MV-4-11 (cell line): ENCODE results near the gene RNF182.
"Not testable (repeated sequence)": the region's sequence is repeated elsewhere in the genome, so short reads cannot be mapped to it uniquely, and the experiment has no call there.

Experiments
- DNase-seq: peaks from one replicate; lab custom pipeline; 2025; lab: John Stamatoyannopoulos, UW

RNF182 gene

DNA sequence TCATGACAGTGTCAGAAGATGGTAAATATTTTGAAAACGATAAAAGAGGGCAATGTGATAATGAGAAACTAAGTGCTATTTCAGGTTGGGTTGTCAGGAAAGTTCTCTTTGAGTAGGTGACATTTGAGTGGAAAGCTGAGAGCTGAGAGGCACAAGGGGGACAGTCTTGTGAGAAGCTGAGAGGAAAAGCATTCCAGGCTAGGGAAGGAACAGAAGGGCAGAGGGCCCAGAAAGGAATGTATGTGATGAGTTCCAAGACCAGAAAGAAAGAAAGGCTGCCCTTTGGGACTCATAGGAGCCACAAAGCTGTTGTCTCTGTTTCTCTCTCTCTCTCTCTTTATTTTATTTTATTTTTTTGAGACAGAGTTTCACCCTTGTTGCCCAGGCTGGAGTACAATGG lies 7.6 kb upstream of the RNF182 start:
- DNase-seq = no peak

DNA sequence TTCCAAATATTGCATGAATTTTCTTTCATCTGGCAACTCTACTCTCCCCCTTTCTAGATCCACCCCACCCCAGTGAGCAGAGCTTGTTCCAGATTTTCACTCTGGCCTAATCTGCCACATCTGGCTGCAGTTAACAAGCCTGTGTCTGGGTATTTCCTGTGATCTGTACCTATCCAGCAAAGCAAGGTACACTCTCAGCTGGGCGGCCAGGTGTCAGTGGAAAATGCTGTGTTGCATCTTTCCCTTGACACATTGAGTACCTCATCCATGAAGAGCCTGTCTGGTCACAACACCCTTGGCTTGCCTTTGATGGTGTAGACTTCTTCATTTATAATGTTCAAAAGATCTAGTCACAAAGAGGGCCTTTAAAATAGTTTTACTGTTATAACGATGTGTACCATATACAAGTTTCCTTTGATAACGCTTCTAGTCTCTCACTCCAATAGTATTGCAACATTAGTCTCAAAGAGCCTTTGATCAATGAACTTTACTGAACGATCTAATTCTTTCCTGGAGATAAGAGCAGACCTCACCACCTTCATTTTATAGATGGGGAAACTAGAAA lies 6.0 kb upstream of the RNF182 start:
- DNase-seq = no peak

DNA sequence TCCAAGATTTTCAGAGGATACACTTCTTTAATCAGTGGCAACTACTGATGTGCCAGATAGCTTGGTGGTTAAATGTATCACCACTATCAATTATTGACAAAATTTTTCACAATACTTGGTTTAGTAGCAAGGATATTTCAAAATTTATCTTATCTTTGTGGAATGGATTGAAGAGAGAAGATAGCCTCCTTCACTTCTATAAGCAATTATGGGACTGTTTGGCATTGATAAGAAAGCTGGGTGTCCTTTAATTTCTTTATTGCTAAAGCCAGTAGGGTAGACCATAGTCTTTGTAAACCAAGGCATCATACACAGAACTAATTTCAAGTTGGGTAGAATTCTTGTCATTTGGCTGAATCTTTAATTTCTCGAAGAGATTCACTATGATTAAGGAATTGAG lies 4.9 kb upstream of the RNF182 start:
- no peak for DNase-seq

DNA sequence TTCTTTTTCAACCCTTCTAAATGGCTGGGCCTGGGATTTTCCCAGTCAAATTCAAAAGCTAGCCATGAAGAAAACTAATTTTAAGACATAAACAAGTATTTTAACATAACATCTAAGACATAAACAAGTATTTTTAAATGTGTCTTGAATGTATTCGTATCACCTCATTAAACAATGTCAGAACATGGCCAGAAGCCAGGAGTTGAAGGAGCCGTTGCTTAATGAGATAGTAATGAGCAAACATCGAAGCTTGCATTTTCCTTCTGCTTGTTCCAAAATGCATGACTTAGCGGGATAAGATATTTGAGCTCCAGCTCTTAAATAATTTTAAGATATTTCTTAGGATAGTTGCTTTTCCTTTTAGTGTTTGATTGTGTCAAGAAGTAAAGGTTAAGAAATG lies 4.2 kb upstream of the RNF182 start:
- no peak for DNase-seq

DNA sequence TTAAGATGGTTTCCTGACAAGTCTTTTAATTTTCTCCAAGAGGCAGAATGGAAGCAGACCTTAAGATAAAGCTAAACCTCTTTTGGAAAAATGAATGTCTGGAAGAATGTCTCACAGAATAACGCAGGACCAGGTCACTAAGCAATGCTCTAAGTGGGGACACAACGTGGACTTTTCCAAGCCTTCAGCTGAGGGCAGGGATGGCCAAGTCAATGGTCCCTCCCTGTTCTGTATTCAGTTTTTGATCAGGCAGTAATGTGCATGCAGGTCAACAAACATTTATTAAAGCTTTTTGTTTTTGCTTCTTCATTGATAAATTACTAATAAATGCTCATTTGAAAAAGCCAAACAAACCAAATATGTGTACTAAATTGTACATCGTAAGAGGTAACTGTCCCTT lies 2.0 kb upstream of the RNF182 start:
- no peak for DNase-seq

DNA sequence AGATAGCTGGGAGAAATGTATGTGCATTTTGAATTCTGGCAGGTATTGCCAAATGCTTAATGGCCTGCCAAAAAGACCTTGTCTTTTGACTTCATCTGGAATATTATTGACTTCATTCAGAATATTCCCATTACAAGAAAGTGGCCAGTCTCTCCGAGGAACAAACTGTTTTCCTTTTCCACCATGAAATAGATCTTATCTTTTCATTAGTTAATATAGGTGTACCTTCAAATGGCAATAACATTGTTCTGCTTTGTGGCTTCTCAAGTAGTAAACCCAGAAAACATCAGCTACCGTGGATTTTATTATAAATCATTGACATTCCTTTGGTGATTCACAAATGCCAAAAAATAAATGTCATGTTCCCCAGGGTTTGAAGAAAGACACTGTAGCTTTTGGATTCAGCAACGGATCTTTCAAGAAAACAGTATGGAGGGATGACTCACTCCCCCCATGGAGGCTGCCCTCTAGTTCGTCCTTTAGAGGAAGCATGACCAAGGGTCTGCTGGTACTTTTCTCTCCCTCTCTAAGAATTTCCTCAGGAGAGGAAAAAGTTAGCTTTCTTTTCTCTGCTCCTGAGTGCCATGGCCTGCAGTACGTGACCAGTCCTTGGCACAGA lies 1.1 kb upstream of the RNF182 start:
- no peak for DNase-seq

DNA sequence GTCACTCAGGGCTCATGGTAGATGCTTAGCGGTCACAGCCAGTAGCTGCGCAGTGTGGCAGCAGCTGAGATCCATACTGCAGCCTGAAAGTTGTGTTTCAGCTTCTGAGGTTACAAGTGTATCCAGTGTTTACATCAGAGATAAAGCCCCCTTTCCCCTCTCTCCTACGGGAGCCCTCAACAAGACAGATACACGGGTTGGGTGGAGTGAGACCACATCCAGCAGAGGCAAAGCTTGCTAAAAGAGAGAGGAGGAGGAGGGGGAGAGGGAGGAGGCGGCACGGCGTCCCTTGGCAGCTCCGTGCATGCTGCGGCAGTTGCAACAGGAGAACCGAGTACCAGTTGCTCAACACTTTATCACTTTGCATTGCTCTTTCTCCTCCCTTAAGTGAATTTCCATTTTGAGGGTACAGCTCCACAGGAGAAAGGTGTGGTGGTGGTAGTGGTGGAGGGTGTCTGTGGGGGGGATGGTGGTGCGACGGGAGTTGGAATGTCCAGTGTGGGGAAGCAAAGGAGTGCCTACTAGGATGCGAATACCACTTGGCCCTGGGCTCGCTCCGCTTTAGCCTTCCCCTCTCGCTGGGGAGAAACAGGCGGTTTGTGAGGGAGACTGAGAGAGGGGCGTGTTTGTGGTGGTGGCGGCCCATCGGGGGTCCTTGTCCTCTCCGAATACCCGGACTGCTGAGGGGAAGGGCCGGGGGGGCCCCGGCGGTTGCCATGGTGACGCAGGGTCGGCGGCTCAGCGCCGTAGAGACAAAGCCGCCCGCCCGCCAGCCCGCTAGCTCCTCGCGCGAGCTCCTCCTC lies 405 bp upstream of the RNF182 start:
- peak; percentile 5 for DNase-seq

DNA sequence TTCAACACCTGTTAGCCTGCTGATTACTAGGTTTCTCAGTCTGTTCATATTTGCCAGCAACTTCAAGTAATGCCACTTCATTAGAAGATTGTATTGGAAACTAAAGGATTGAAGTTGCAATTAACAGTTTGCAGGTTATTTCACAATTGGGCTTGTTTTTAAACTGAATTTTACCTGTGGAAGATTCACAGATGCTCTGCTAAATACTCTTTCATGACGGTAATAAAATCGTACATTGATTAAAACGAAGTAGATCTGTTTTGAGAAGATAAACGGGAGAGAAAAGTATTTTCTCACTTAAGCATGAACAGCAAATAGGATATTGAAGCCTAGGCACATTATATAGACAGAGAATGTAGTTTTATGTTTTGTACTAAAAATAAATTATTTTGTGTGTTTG lies 1.6 kb downstream of the RNF182 start:
- DNase-seq = no peak

DNA sequence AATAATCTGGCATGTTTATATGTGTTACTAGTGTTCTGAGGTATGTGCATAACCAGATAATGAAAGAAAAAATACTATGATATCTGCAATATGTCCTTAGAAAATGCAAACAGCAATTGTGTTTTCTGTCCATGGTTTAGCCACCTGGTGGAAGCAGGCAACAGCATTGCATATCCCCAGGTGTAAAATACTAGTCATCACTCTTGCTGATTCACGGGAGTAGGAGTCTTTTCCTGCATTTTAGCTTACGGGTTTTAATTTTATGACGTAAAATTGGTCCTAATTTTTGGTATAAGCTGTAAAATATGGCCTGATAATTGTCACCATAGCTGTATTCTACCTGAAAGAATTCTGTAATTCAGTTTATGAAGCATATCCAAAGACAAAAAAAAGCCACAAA lies 2.5 kb downstream of the RNF182 start:
- DNase-seq = no peak

DNA sequence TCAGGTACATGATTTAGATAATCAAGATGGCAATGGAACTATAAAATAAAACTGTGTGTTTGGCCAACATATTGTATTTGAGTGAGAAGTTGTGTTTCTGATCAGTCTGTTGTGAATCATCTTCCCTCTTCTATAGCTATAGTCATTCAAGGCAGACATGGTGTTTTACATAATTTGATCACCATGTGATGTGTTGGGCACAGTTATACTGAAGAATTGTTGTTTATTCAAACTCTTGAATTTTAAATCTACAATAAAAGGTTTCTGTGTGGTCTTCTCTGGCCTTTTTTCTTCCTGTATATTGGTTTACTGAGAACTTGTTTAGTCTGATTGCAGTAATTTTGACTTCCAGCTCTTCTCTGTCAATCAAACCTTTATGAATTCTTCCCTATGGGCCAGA lies 4.4 kb downstream of the RNF182 start:
- DNase-seq = no peak

DNA sequence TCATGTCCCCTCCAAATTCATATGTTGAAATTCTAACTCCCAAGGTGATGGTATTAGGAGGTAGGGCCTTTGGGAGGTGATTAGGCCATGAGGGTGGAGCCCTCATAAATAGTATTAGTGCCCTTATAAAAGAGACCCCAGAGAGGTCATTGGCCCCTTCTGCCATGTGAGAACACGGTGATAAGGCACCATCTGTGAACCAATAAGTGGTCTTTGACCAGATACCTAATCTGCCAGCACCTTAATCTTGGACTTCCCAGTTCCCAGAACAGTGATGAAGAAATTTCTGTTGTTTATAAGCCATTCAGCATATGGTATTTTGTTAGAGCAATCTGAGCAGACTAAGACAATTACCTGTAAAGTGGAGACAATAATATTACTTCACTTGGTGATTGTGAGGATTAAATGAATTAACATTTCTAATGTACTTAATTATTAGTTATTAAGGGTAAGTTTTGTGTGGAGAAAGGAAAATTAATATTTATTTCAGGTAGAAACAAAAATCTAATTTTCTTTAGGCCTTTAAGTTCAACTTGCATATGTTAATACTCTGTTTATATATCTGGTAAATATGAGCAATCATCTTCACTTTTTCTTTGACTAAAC lies 7.1 kb downstream of the RNF182 start:
- no peak for DNase-seq

DNA sequence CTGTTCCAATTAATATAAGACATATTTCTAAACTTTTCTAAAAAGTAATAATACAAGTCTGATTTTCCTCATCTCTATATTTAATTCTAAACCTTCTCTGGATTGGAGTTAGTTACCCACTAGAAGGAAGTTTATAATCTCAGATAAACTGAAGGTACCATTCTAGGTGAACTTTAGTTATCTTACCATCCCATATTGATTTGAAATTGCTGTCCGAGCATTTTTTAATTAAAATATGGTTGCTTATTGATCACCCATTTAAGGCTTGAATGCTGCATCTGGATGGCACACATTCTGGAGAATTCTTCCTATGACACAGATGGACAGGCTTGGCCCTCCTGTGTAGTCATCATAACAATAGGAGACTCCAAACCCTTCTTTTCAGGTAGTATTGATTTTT lies 8.0 kb downstream of the RNF182 start:
- no peak for DNase-seq

DNA sequence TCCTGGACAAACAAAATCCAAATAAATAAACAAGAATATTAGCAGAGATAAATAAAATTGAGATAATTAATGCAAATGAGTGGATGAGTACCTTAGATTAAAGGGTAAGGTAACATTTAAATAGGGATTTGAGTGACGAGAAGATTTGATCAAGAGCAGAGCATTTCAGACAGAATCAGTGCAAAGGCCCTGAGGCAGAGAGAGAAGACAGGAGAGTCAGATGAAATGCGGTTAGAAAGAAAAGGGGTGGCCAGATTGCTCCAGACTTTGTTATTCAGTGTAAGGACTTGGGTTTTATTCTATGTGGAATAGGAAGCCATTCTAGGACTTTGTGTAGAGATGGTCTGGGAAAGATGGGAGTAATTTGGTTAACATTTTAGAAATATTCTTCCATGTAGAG lies 10.0 kb downstream of the RNF182 start:
- no peak for DNase-seq

DNA sequence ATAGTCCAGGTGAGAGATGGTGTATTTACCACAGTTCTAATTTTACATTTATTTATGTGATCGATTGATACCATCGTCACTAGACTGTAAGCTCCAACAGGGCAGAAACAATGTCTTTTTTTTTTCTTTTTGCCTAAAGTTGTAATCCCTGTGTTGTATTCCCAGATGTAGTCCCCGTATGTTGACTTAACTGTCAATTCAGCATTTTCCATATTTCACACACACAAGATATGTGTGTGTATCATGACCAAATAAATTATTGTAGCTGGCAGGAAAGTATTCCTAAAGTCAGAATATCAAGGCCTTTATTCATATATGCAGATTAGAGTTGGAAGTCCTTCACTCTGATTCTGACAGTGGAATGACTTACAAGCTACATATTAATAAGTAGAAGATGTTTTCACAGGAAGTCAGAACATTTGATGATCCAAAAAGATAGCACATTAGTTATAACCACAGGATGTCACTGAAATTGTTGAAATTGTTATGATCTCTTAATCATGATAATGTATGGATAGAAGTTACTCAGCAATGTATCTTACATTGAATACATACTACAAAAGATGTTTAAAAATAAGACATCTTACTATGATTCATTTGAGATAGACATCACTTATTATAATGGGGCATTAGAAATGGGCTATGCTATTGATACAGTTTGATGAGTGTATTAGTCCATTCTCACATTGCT lies 10.6 kb downstream of the RNF182 start:
- DNase-seq = no peak

DNA sequence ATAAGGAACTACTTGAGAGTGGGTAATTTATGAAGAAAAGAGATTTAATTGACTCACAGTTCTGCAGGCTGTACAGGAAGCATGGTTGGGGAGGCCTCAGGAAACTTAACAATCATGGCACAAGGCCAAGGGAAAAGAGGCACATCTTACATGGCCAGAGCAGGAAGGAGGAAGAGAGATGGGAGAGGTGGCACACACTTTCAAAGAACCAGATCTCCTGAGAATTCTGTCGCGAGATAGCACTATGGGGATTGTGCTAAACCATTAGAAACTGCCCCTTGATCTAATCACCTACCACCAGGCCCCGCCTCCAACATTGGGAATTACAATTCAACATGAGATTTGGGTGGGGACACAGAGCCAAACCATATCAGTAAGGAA lies 11.1 kb downstream of the RNF182 start:
- DNase-seq = not testable (repeated sequence)

DNA sequence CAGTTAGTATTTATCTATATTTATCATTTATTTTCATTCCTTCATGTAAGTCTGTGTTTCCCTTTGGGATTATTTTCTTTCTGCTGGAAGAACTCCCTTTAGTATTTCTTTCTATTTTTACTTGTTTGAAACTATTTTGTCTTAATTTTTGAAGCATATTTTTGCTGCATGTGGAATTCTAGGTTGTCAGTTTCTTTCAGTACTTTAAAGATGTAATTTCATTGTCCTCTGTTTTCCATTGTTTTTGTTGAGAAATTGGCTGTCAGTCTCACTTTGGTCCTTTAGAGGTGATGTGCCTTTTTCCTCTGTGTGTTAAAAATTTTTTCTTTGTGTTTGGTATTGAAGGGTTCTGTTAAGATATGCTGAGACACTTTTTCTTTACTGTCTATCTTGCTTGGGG lies 17.1 kb downstream of the RNF182 start:
- DNase-seq = no peak

DNA sequence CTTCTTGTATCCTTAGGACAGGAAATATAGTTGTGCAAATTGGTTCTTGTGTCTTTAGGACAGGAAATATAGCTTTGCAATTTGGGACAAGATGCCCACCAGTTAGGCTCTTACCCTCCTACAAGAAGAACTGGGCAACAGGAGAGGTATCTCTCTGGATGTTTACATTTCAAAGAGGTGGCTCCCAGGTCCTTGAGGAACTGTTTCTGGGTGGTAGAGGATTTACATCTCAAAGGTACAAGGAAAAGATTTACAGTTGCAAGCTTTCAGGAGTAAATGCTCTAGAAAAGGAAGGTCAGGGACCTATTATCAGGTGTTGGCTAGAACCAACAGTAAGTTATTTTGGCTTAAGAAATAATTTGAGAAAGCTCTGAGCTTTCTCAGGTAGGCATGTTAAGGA lies 19.2 kb downstream of the RNF182 start:
- DNase-seq = no peak

DNA sequence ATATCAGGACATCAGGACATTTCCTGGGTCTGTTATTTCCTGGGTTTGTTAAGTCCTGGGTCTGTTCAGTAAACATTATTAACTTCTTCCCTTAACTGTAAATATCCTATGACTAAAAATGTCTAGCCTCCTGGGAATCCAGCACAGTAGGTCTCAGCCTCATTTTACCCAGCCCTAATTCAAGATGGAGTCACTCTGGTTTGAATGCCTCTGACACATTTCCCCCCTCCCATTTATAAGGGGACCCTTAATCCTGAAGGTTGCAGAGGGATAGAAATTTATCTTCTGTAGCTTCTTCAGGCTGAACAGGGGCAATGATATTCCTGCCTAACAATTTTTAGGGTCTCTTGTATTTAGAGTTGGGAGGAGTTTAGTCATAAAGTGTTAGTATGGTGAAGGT lies 21.8 kb downstream of the RNF182 start:
- no peak for DNase-seq

DNA sequence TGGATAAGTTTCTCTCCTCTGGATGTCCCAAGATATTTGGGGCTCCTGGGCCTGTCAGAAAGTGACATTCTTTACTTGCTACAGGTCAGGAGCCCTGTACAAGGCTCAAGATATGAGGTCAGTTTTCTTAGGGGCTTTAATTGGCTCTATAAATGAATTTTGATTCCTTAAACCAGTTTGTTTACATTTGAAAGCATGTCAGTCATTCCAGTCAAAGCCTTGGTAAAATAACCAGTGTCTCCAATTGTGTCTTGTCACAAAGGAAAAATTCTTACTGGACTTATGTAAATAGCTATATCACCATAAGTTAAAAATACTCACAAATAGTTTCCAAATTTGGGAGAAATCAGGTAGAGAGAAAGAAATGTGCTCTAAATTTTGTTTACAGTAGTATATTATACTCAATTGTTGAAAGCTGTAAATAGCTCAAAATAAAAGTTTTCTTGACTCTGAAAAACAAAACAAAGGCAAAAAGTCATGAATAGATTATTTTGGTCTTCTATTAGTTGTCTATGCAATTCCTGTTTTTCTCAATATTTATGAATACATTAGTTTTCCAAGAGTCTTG lies 22.9 kb downstream of the RNF182 start:
- DNase-seq = no peak

DNA sequence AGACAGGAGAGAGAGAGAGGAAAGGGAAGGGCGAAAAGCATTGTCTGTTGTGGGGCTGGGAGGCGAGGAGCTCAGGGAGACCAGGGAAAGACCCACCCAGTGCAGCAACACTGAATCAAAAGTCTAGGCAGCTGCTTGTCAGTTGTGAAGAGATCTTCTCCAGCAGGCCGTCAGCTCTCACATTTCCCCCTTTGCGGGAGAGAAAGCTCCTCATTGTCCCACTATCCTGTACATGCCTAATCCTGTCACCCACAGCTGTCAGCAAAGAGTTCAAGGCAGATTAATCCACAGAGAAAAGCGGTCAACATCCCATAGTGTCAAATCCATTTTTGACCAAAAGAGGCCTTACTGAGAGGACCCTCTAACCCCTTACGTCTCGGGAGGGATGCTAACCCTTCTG lies 27.3 kb downstream of the RNF182 start:
- no peak for DNase-seq

DNA sequence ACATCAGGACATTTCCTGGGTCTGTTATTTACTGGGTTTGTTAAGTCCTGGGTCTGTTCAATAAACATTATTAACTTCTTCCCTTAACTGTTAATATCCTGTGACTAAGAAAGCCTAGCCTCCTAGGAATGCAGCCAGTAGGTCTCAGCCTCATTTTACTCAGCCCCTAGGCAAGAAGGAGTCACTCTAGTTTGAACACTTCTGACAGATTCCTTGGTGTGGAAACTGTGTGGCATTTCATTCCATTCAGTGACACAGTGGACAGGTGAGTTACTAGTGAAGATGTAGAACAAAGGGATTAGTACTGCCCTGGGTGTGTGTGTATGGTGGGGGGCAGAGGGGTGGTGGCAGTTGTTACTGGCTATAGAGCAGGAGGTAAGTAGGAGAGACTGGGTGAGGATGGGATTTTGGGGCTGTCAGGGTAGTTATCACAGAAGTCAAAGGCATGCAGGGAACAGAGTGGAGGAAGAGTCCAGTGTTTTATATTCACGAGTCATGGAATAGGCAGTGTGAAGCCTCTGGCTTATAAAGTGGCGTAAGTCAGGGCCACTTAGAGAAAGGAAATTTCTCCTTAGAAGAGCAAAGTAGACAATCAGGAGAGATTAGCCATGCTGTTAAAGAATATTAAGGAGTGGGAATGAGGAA lies 28.4 kb downstream of the RNF182 start:
- no peak for DNase-seq
